ENCODE results near the gene CDKL4. TPM values are rescaled to one million over a fixed set of nuclear protein-coding genes. Genes with fewer than 3 reads are reported as not detected.
"Not testable (repeated sequence)": the region's sequence is repeated elsewhere in the genome, so short reads cannot be mapped to it uniquely, and the experiment has no call there.

Gene CDKL4
- polyA plus RNA-seq, 1 experiment: not detected

GRCh38 chr2:39174022-39174421 is 69.7 kb downstream of the CDKL4 start:
- H3K27ac ChIP-seq (ENCODE audit: low read depth, low read length): no peak overlapping the region
- no peak overlapping the region for H3K4me3 ChIP-seq (ENCODE audit: low read depth, low read length)
- H3K9me3 ChIP-seq (ENCODE audit: control insufficient read depth, insufficient read depth, low read length): no peaks in the 10 kb centered on the region
- TF ChIP-seq CTCF (IDR thresholded peaks at IDR 0.05; ENCODE audit: low read depth, low read length): no peak
- peaks cover 3% of the 10 kb centered on the region for H3K27me3 ChIP-seq (ENCODE audit: control insufficient read depth, insufficient read depth, low read length)
- DNase-seq (ENCODE audit: low read depth, low spot score): no peak
- ChIA-PET CTCF (no interaction called here), POLR2A (interaction anchor here (0.6 kb wide), 1 partner anchor 53 kb away, joined by 5 read pairs; the partner anchor contains the start of gene SOS1)

GRCh38 chr2:39172047-39172706 is 71.6 kb downstream of the CDKL4 start:
- H3K27me3 ChIP-seq (ENCODE audit: control insufficient read depth, insufficient read depth, low read length); H3K4me3 ChIP-seq (ENCODE audit: low read depth, low read length); H3K27ac ChIP-seq (ENCODE audit: low read depth, low read length); DNase-seq (ENCODE audit: low read depth, low spot score); H3K9me3 ChIP-seq (ENCODE audit: control insufficient read depth, insufficient read depth, low read length); POLR2A ChIA-PET; CTCF ChIA-PET: not testable (repeated sequence)

GRCh38 chr2:39171621-39172020 is 72.1 kb downstream of the CDKL4 start:
- Histone ChIP-seq H3K27ac (ENCODE audit: low read depth, low read length) (no peak overlapping the region), H3K9me3 (ENCODE audit: control insufficient read depth, insufficient read depth, low read length) (no peaks in the 10 kb centered on the region), H3K4me3 (ENCODE audit: low read depth, low read length) (no peak overlapping the region), H3K27me3 (ENCODE audit: control insufficient read depth, insufficient read depth, low read length) (no peaks in the 10 kb centered on the region)
- ChIA-PET POLR2A (no interaction called here), CTCF (no interaction called here)
- no peak for DNase-seq (ENCODE audit: low read depth, low spot score)
- no peak for TF ChIP-seq CTCF (IDR thresholded peaks at IDR 0.05; ENCODE audit: low read depth, low read length)

GRCh38 chr2:39164089-39164488 is 79.7 kb downstream of the CDKL4 start:
- no peak for DNase-seq (ENCODE audit: low read depth, low spot score)
- TF ChIP-seq CTCF (IDR thresholded peaks at IDR 0.05; ENCODE audit: low read depth, low read length): no peak
- Histone ChIP-seq H3K9me3 (ENCODE audit: control insufficient read depth, insufficient read depth, low read length) (no peaks in the 10 kb centered on the region), H3K4me3 (ENCODE audit: low read depth, low read length) (no peak overlapping the region), H3K27ac (ENCODE audit: low read depth, low read length) (no peak overlapping the region), H3K27me3 (ENCODE audit: control insufficient read depth, insufficient read depth, low read length) (no peaks in the 10 kb centered on the region)
- POLR2A ChIA-PET: no interaction called here
- CTCF ChIA-PET: no interaction called here

- ChIA-PET CTCF (interaction anchor here (2.1 kb wide), 1 partner anchor 67 kb away, joined by 6 read pairs; no protein-coding TSS in a partner anchor), POLR2A (no interaction called here)
- no peak overlapping the region for H3K27ac ChIP-seq (ENCODE audit: low read depth, low read length)
- no peak for DNase-seq (ENCODE audit: low read depth, low spot score)
- no peaks in the 10 kb centered on the region for H3K27me3 ChIP-seq (ENCODE audit: control insufficient read depth, insufficient read depth, low read length)
- no peak for TF ChIP-seq CTCF (IDR thresholded peaks at IDR 0.05; ENCODE audit: low read depth, low read length)
- no peak overlapping the region for H3K4me3 ChIP-seq (ENCODE audit: low read depth, low read length)
- no peaks in the 10 kb centered on the region for H3K9me3 ChIP-seq (ENCODE audit: control insufficient read depth, insufficient read depth, low read length)
Observed at GRCh38 chr2:39160982-39161381, 82.8 kb downstream of the CDKL4 start.

Measured in AG04450 (cell line).